CD4-positive, alpha-beta T cell treated with Interleukin-17A for 1 hour (primary cell): ENCODE measurements around the gene SPSB2.
"Not testable (repeated sequence)": the region's sequence is repeated elsewhere in the genome, so short reads cannot be mapped to it uniquely, and the experiment has no call there.

Experiments used
- DNase-seq: peaks from one replicate; pipeline ENCODE4 v3.0.0-alpha.2; 2020

The SPSB2 gene

GRCh38 chr12:6873094-6874014, at the start of gene SPSB2:
TSS of gene SPSB2 (minus strand) at chr12:6873303. CDS start at chr12:6872901, 402 bp downstream.
- peak; percentile 98 for DNase-seq

- no peak for DNase-seq
Observed at GRCh38 chr12:6921996-6922946, 49.2 kb upstream of the SPSB2 start.

- DNase-seq = no peak
Observed at GRCh38 chr12:6921539-6921938, 48.4 kb upstream of the SPSB2 start.

- no peak for DNase-seq
Observed at GRCh38 chr12:6919588-6919987, 46.5 kb upstream of the SPSB2 start.

GRCh38 chr12:6917491-6918231, 44.6 kb upstream of the SPSB2 start:
- DNase-seq = no peak

- DNase-seq = no peak
Observed at GRCh38 chr12:6916426-6917200, 43.5 kb upstream of the SPSB2 start.

- DNase-seq = no peak
Observed at GRCh38 chr12:6915789-6916285, 42.7 kb upstream of the SPSB2 start.

GRCh38 chr12:6914947-6915788, 42.1 kb upstream of the SPSB2 start:
- DNase-seq = peak; percentile 31

- DNase-seq = peak; percentile 88
Observed at GRCh38 chr12:6914246-6914946, 41.3 kb upstream of the SPSB2 start, which contains the start of gene ENO2. TSS of gene ENO2 (plus strand) at chr12:6914580. CDS start at chr12:6915833, 1,253 bp downstream.

GRCh38 chr12:6912164-6912935, 39.2 kb upstream of the SPSB2 start:
- no peak for DNase-seq

GRCh38 chr12:6909421-6910145, 36.5 kb upstream of the SPSB2 start:
- no peak for DNase-seq

GRCh38 chr12:6908141-6908540, 35.0 kb upstream of the SPSB2 start:
- DNase-seq = not testable (repeated sequence)

- no peak for DNase-seq
Observed at GRCh38 chr12:6905414-6906040, 32.4 kb upstream of the SPSB2 start.

GRCh38 chr12:6904280-6905276, 31.5 kb upstream of the SPSB2 start, which contains the start of gene LRRC23:
TSS of gene LRRC23 (plus strand) at chr12:6904822. CDS start at chr12:6905634, 812 bp downstream.
- DNase-seq = peak; percentile 99

- no peak for DNase-seq
Observed at GRCh38 chr12:6903722-6904121, 30.6 kb upstream of the SPSB2 start.

- DNase-seq = no peak
Observed at GRCh38 chr12:6902448-6902847, 29.3 kb upstream of the SPSB2 start.
